Effector memory CD4-positive, alpha-beta T cell (primary cell): Measurements from ENCODE around the gene MECP2.

ENCODE experiments used
- DNase-seq, 3 donors: peaks; one replicate each; pipeline ENCODE4 v3.0.0-alpha.2; 2020
- H3K27ac ChIP-seq: 2 replicates; pipeline ENCODE4 v1.7.0; 2013; ENCODE audit warnings: mild to moderate bottlenecking, low read length, moderate library complexity; ENCODE audit not compliant: insufficient read depth, poor library complexity, severe bottlenecking
- H3K27me3 ChIP-seq: replicated peaks from 2 replicates; pipeline ENCODE4 v1.7.0; 2013; ENCODE audit warnings: mild to moderate bottlenecking, low read length; ENCODE audit not compliant: insufficient read depth, control insufficient read depth, poor library complexity, severe bottlenecking
- H3K36me3 ChIP-seq: 2 replicates; pipeline ENCODE4 v1.7.0; 2013; ENCODE audit warnings: mild to moderate bottlenecking, low read length, moderate library complexity; ENCODE audit not compliant: control insufficient read depth, insufficient read depth
- H3K4me1 ChIP-seq: 2 replicates; pipeline ENCODE4 v1.7.0; 2013; ENCODE audit warnings: low read length, mild to moderate bottlenecking; ENCODE audit not compliant: control insufficient read depth, insufficient read depth, poor library complexity, severe bottlenecking
- H3K4me3 ChIP-seq: 2 replicates; pipeline ENCODE4 v1.7.0; 2013; ENCODE audit warnings: low read length, low read depth, mild to moderate bottlenecking; ENCODE audit not compliant: insufficient read depth, poor library complexity, severe bottlenecking
- H3K9me3 ChIP-seq: 2 replicates; pipeline ENCODE4 v1.7.0; 2013; ENCODE audit warnings: mild to moderate bottlenecking, low read length, moderate library complexity; ENCODE audit not compliant: control insufficient read depth

MECP2 gene

DNA sequence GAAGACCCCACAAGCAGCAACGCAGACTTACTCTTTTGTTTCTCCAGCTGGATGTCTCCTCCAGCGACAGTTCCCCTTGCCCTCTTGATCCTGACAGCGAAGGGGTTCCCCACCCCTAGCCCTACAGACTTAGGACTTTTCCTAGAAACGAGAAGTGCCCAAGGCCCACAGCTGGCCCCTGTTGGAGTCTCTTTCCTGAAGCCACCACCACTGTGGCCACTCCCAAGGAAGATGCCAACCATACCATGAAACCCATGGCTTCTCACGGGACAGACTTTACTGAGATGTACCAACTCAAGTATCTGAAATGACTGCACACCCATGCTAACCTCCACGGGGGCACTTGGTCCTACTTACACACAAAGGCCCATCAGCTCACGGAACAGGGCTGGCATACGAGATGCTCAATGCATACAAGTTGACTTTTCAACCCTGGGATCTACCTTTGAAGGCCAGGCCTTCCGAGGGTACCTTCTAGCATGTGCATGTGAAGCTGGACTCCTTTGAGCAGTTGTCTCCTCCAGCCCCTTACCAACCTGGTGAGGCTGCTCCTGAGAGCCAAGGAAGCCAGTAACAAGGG lies 76.9 kb downstream of the MECP2 start:
- no peak for DNase-seq
- Histone ChIP-seq H3K4me1 (peaks cover 17% of the 10 kb centered on the region), H3K4me3 (peak overlapping the region; percentile 55), H3K27me3 (no peaks in the 10 kb centered on the region), H3K36me3 (peaks cover 13% of the 10 kb centered on the region), H3K27ac (peak overlapping the region; percentile 79), H3K9me3 (no peaks in the 10 kb centered on the region)

DNA sequence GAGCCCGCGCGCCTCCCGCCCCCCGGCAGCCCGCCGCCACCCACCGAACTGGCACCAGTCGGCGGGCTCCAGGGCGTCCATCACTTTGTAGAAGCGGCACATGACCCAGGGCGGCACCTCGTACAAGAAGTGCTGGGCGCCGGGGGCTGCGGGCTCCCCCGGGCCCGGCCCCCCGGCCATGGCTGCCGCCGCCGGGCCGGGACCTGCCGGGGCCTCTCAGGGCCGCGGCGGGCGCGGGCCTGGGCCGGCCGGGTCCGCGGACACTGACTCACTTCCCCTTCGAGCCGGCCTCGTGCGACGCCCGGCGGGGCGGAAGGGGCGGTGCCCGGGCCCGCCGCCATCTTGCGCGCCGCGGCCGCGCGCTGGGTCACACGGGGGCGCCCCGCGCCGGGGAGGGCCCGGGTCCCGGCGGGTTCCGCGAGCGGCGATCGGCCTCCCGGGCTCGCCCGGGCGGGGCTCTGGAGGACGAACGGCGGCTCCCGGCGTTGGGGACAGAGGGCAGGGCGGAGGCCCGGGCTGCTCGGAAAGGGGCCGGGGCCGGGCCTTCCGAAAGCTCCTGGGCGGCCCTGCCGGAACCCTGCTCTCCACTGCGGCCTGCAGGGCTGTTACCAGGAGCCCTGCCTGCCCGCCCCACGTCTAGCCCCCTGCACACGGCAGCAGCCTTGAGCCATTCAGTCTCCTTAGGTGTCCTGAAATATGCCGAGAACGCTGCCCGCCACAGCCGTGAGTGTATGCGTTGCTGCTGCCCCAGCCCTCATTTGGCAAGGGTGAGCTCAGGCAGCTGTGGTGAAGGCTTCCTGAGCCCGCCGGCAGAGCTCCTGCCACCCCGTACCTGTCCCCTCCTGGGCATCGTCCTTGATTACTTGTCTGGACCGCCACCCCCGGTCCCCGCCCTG lies 77.6 kb downstream of the MECP2 start, which contains the start of gene IRAK1:
Gene IRAK1 (minus strand): TSS at position 270 of the 896 bp plus-strand sequence. CDS start 90 bp downstream, at position 180.
- Histone ChIP-seq H3K27me3 (no peaks in the 10 kb centered on the region), H3K36me3 (peaks cover 13% of the 10 kb centered on the region), H3K27ac (peak within 1 kb of the TSS; percentile 79), H3K4me1 (peaks cover 17% of the 10 kb centered on the region), H3K4me3 (peak within 1 kb of the TSS; percentile 55), H3K9me3 (no peaks in the 10 kb centered on the region)
- DNase-seq, result peak; percentile 30 to 46 (median 39)

DNA sequence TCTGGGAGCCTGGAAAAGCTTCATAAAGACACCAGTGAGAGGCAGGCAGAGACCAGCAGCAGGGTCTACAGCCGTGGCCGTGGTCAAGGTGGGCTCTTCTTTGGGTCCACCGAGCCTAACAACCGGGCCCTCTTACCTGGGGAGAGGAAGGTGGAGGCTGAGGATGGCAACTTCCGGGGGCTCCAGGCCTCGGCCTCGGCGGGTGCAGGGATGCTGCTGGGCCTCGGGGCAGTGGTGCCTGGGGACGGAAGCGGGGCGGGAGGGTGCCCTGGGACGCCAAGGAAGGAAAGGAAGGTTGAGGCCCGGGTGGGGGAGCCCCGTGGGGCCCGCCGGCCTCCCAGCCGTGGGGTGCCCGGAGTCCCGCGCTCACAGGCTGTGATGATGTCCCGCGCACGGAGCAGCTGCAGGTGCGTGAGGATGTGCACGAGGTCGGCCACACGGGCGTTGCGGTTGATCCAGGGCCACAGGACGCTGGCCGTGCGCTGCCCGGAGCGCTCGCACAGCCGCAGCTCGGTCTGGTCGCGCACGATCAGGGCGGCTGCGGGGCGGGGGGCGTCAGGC lies 78.4 kb downstream of the MECP2 start:
- H3K9me3 ChIP-seq, result no peaks in the 10 kb centered on the region
- H3K4me3 ChIP-seq, result peak overlapping the region; percentile 46
- H3K4me1 ChIP-seq, result peaks cover 17% of the 10 kb centered on the region
- H3K36me3 ChIP-seq, result peaks cover 13% of the 10 kb centered on the region
- no peaks in the 10 kb centered on the region for H3K27me3 ChIP-seq
- peak overlapping the region; percentile 68 for H3K27ac ChIP-seq
- no peak for DNase-seq

DNA sequence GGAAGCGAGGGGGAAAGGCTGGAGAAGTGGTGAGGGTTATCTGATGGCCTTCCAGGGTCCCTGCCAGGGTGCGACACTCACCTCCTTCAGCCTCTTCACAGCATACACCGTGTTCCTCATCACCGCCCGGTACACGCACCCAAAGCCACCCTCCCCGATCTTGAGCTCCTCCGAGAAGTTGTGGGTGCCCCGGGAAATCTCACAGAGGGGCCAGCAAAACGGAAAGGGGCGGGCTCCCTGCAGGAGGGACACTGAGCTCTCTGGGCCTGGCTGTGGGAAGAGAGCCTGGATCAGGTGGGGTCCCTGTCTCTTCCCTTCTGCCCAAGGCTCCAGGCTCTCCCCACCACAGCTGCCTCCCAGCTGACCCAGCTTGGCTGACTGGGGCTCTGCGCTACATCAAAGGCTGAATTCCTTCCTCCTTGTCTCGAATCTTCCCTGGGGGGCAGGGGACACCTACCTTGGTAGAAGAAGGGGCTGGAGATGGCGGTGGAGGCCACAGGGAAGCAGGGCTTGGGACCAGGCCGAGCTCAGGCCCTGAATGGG lies 78.9 kb downstream of the MECP2 start:
- peaks cover 19% of the 10 kb centered on the region for H3K4me1 ChIP-seq
- no peaks in the 10 kb centered on the region for H3K27me3 ChIP-seq
- DNase-seq, result no peak

DNA sequence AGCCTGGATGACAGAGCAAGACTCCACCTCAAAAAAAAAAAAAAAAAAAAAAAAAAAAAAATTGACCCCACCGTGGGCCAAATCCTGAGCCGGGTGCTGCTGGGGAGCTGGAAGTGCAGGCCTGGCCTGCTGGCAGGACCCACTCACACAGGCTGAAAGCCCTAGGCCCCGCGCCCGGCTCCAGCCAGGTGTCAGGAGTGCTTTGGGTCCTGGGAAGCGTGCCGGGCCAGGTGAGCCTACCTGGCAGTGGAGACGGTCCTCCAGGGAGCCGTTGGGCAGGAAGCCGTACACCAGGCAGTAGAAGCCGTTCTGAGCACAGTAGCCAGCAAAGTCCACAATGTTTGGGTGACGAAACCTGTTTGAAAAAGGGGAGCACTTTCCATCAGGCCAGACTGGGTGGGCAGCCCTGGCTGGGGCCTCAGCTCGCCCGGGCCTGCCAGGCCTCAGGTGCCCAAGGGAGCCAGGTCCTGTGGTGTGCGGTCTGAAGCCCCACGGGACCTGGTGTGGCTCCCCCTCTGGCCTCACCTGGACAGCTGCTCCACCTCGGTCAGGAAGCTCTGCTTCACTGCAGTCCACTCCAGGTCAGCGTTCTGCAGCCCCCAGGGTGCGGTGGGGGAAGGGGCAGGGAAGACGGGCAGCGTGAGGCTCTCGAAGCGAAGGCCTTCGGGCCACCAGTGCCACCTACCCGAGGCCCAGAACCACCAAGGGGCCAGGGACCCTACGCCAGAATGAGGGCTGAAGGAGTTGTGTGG lies 79.6 kb downstream of the MECP2 start:
- peak overlapping the region; percentile 46 for H3K4me3 ChIP-seq
- no peaks in the 10 kb centered on the region for H3K27me3 ChIP-seq
- peaks cover 21% of the 10 kb centered on the region for H3K4me1 ChIP-seq
- peaks cover 13% of the 10 kb centered on the region for H3K36me3 ChIP-seq
- no peak for DNase-seq
- no peak overlapping the region for H3K27ac ChIP-seq
- H3K9me3 ChIP-seq, result no peaks in the 10 kb centered on the region

More for the DNA sequence above, 78.9 kb downstream of the MECP2 start:
- no peaks in the 10 kb centered on the region for H3K9me3 ChIP-seq
- peak overlapping the region; percentile 46 for H3K4me3 ChIP-seq
- H3K27ac ChIP-seq, result peak overlapping the region; percentile 68
- H3K36me3 ChIP-seq, result peaks cover 13% of the 10 kb centered on the region

DNA sequence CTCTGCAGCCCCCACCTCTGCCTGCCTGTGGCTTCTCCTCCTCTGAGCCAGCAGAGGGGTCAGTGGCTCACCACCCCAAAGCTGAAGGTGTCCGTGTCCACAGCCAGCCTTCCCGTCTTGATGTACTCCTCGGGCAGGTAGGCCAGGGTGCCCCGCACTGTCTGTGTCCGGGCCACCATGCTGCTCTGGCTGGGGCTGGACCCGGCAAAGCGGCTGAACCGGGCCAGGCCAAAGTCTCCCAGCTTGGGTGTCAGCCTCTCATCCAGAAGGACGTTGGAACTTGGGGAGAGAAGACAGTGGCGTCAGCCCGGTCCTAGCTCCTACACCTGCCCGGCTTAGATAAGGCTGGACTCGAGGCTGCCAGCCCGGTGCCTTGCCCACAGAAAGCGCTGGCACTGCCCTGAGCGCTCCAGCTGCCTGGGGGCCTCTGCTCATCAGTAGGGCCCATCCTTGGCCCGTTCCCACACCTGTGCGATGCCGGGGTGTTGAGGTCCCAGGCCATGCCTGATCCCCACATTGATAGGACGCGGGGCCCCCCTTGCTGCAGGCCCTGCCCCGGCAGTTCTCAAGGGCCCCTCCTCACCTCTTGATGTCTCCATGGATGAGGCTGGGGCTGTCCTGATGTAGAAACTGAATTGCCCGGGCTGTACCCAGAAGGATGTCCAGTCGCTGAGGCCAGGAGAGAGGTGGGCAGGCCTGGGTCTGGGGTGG lies 81.0 kb downstream of the MECP2 start:
- Histone ChIP-seq H3K9me3 (no peaks in the 10 kb centered on the region), H3K4me1 (peaks cover 21% of the 10 kb centered on the region), H3K4me3 (no peak overlapping the region), H3K27me3 (no peaks in the 10 kb centered on the region), H3K27ac (no peak overlapping the region), H3K36me3 (peaks cover 19% of the 10 kb centered on the region)
- no peak for DNase-seq

DNA sequence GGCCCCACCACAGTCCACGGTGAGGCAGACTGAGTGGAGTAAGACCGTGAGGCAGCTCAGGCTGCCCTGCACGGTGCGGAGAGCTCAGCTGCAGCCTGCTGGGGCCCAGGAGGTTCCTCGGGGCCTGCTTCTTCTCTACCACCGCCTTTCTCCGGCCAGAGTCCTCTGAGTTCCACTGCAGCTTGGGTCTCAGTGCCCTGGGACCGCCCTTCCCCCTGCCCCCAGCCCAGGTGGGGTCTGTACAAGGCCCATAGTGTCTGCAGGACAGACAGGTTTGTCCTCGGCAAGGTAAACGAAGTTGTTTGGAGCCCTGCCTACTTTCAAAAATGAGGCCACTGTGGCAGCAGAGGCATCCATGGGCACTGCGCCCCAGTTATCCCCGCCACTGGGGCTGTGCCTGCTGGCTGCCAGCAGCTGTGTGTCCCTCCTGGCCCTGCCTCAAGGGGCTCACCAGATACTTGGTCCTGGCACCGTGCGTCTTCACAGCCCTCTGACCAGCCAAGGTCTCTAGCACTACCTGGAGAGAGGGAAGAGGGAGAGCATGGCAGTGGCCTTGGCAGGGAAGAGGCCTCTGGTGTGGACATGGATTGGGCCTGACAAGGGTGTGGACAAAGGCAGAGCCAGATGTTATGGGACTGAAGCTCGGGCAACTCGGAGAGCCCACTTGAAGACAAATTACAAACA lies 81.8 kb downstream of the MECP2 start:
- no peak for DNase-seq
- H3K4me3 ChIP-seq, result no peak overlapping the region
- H3K27ac ChIP-seq, result no peak overlapping the region
- no peaks in the 10 kb centered on the region for H3K27me3 ChIP-seq
- peaks cover 14% of the 10 kb centered on the region for H3K4me1 ChIP-seq
- no peaks in the 10 kb centered on the region for H3K9me3 ChIP-seq
- peaks cover 20% of the 10 kb centered on the region for H3K36me3 ChIP-seq

DNA sequence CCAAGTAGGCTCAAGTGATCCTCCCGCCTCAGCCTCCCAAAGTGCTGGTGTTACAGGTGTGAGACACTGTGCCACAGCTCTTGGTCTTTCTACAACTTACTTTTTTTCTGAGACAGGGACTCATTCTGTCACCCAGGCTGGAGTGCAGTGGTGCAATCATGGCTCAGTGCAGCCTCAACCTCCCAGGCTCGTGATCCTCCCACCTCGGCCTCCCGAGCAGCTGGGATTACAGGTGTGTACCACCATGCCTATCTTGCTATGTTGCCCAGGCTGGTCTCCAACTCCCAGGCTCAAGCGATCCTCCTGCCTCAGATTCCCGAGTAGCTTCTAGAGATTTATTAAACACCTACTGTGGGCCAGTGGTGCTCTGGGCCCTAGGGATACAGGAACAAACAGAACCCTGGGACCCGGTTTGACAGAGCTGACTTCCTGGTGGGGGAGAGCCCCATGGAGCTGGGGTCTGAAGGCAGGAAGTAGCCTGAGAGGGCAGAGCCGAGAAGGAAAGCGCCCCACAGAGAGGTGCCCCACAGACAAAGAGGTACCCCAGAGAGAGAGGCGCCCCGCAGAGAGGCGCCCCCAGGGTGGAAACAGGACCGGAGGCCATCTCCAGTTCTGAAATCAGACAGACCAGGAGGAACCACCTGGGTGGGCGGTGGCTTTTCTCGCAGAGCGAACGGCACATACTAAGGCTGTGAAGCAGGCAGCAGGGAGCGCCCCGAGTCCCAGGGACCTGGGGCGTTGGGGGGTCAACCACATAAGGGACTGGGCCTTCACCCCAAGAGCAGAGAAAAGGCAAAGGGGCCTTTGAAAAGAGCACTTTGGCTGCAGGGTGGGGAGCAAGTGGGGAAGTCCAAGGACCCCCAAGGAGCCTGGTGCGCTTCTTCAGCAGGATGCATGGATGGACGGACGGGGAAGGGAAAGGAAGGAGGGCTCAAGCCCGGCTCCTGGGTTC lies 82.8 kb downstream of the MECP2 start:
- no peak for DNase-seq
- H3K27me3 ChIP-seq, result no peaks in the 10 kb centered on the region
- H3K36me3 ChIP-seq, result peaks cover 20% of the 10 kb centered on the region
- no peak overlapping the region for H3K4me3 ChIP-seq
- H3K27ac ChIP-seq, result no peak overlapping the region
- H3K9me3 ChIP-seq, result no peaks in the 10 kb centered on the region
- peaks cover 11% of the 10 kb centered on the region for H3K4me1 ChIP-seq
